ENCODE results near the gene MS4A3. TPM values are rescaled to one million over a fixed set of nuclear protein-coding genes. Genes with fewer than 3 reads are reported as not detected.
"Not testable (repeated sequence)": the region's sequence is repeated elsewhere in the genome, so short reads cannot be mapped to it uniquely, and the experiment has no call there.

The MS4A3 gene
- total RNA-seq, 1 donor from 2014 or later: not detected

GRCh38 chr11:60095477-60096120 lies 39.1 kb downstream of the MS4A3 start:
- no peak for ATAC-seq

- no peak for ATAC-seq
These were observed 40.7 kb downstream of the MS4A3 start for GRCh38 chr11:60097189-60097588.

GRCh38 chr11:60098508-60098907 lies 42.0 kb downstream of the MS4A3 start:
- no peak for ATAC-seq

GRCh38 chr11:60100516-60100915 lies 44.1 kb downstream of the MS4A3 start:
- ATAC-seq: no peak

- not testable (repeated sequence) for ATAC-seq
These were observed 44.9 kb downstream of the MS4A3 start for GRCh38 chr11:60101368-60101767.

- ATAC-seq: not testable (repeated sequence)
These were observed 48.1 kb downstream of the MS4A3 start for GRCh38 chr11:60104471-60105115.

- not testable (repeated sequence) for ATAC-seq
These were observed 52.2 kb downstream of the MS4A3 start for GRCh38 chr11:60108631-60109030.

- no peak for ATAC-seq
These were observed 55.3 kb downstream of the MS4A3 start for GRCh38 chr11:60111793-60112192.

GRCh38 chr11:60116996-60117790 lies 60.7 kb downstream of the MS4A3 start:
- ATAC-seq: no peak

- ATAC-seq: no peak
These were observed 61.9 kb downstream of the MS4A3 start for GRCh38 chr11:60118338-60118737.

- ATAC-seq: no peak
These were observed 63.2 kb downstream of the MS4A3 start for GRCh38 chr11:60119710-60120109.

Other genes starting within 250 kb of the MS4A3 start
- gene MRPL16, start 245.9 kb upstream of the MS4A3 start, total RNA-seq: 33.6 TPM
- not detected for gene CBLIF, start 211.2 kb upstream of the MS4A3 start, total RNA-seq
- 45.8 TPM for gene TCN1, start 190.2 kb upstream of the MS4A3 start, total RNA-seq
- not detected for gene OOSP3, start 177.9 kb upstream of the MS4A3 start, total RNA-seq
- not detected for gene OOSP1, start 118.2 kb upstream of the MS4A3 start, total RNA-seq
- not detected for gene OOSP4A, start 92.6 kb upstream of the MS4A3 start, total RNA-seq
- gene OOSP4B, start 39.5 kb upstream of the MS4A3 start, total RNA-seq: not detected
- not detected for gene OOSP2, start 16.3 kb upstream of the MS4A3 start, total RNA-seq
- gene MS4A2, start 32.0 kb downstream of the MS4A3 start, total RNA-seq: 0.32 TPM
- gene MS4A6A, start 126.4 kb downstream of the MS4A3 start, total RNA-seq: 4.9 TPM
- gene MS4A4E, start 186.5 kb downstream of the MS4A3 start, total RNA-seq: 0.64 TPM
- gene MS4A4A, start 224.0 kb downstream of the MS4A3 start, total RNA-seq: 0.24 TPM

Measured in esophagus mucosa (tissue), 1 donor.